BJ (cell line): Measurements from ENCODE around the gene MYO7A. TPM values are rescaled to one million over a fixed set of nuclear protein-coding genes. Genes with fewer than 3 reads are reported as not detected.

ENCODE experiments used
- CTCF ChIA-PET: fragments of 350-600 bp; formaldehyde crosslinking; extraction: SDS; loops from one replicate; lab custom pipeline; 2021; ENCODE audit warnings: antibody characterized with exemption, inconsistent platforms; lab: Yijun Ruan, JAX
- POLR2A ChIA-PET: fragments of 300-600 bp; sonication (Branson Sonifier 250); formaldehyde crosslinking; extraction: SDS; loops from one replicate; lab custom pipeline; 2021; ENCODE audit warnings: antibody characterized with exemption; lab: Charles Lee
- DNase-seq: peaks from one replicate; pipeline ENCODE4 v3.0.0-alpha.2; 2011; ENCODE audit warnings: low read depth
- H3K27me3 ChIP-seq: 2 replicates; pipeline ENCODE4 v1.6.0; 2011; ENCODE audit warnings: low read length; ENCODE audit not compliant: control insufficient read depth, insufficient read depth
- H3K36me3 ChIP-seq: 2 replicates; pipeline ENCODE4 v1.5.1; 2011; ENCODE audit warnings: low read length; ENCODE audit not compliant: control insufficient read depth, insufficient read depth
- H3K4me3 ChIP-seq: 2 replicates; pipeline ENCODE4 v1.5.1; 2011; ENCODE audit warnings: low read depth, mild to moderate bottlenecking, control low read depth, low read length
- polyA plus RNA-seq: library from polyadenylated mRNA; depleted of rRNA; stranded (reverse); fragments of >200 nt; gene quantifications from 2 replicates; pipeline ENCODE4 v1.2.3, GENCODE V29; 2011
- TF ChIP-seq, protein P1 (sequence below): IDR thresholded peaks from 2 replicates; pipeline ENCODE4 v1.5.1; 2011; ENCODE audit warnings: low read depth, mild to moderate bottlenecking, control low read depth, inconsistent platforms, low read length, moderate library complexity; ENCODE audit not compliant: insufficient read depth

Gene MYO7A
- polyA plus RNA-seq, 1 experiment: 0.01 TPM

DNA sequence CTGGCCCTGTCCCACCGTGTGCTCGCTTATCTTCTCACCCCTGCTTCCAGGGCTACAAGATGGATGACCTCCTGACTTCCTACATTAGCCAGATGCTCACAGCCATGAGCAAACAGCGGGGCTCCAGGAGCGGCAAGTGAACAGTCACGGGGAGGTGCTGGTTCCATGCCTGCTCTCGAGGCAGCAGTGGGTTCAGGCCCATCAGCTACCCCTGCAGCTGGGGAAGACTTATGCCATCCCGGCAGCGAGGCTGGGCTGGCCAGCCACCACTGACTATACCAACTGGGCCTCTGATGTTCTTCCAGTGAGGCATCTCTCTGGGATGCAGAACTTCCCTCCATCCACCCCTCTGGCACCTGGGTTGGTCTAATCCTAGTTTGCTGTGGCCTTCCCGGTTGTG is 86.5 kb downstream of the MYO7A start:
- Histone ChIP-seq H3K36me3 (no peaks in the 10 kb centered on the region), H3K4me3 (no peak overlapping the region), H3K27me3 (peaks cover 5% of the 10 kb centered on the region)
- TF ChIP-seq, protein P1, sequence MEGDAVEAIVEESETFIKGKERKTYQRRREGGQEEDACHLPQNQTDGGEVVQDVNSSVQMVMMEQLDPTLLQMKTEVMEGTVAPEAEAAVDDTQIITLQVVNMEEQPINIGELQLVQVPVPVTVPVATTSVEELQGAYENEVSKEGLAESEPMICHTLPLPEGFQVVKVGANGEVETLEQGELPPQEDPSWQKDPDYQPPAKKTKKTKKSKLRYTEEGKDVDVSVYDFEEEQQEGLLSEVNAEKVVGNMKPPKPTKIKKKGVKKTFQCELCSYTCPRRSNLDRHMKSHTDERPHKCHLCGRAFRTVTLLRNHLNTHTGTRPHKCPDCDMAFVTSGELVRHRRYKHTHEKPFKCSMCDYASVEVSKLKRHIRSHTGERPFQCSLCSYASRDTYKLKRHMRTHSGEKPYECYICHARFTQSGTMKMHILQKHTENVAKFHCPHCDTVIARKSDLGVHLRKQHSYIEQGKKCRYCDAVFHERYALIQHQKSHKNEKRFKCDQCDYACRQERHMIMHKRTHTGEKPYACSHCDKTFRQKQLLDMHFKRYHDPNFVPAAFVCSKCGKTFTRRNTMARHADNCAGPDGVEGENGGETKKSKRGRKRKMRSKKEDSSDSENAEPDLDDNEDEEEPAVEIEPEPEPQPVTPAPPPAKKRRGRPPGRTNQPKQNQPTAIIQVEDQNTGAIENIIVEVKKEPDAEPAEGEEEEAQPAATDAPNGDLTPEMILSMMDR: no peak
- ChIA-PET CTCF (no interaction called here), POLR2A (no interaction called here)
- no peak for DNase-seq

DNA sequence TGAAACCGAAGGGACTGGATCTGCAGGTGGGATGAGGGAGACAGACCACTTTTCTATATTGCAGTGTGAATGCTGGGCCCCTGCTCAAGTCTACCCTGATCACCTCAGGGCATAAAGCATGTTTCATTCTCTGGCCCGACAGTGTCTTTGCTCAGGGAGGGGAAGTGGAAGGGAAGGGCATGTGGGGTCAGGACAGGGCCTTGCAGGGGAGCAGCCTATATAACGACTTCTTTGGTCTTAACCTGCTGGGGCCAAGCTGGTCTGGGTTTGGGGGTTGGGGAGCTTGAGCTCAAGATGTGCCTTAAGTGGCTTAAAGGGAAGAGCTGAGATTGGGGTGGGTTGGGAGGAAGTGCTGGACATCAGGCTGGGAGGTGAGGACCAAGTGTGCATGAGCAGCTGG is 87.1 kb downstream of the MYO7A start:
- no peak for DNase-seq
- no peaks in the 10 kb centered on the region for H3K36me3 ChIP-seq
- TF ChIP-seq, protein P1: no peak
- ChIA-PET CTCF (no interaction called here), POLR2A (no interaction called here)
- peaks cover 5% of the 10 kb centered on the region for H3K27me3 ChIP-seq
- no peak overlapping the region for H3K4me3 ChIP-seq

DNA sequence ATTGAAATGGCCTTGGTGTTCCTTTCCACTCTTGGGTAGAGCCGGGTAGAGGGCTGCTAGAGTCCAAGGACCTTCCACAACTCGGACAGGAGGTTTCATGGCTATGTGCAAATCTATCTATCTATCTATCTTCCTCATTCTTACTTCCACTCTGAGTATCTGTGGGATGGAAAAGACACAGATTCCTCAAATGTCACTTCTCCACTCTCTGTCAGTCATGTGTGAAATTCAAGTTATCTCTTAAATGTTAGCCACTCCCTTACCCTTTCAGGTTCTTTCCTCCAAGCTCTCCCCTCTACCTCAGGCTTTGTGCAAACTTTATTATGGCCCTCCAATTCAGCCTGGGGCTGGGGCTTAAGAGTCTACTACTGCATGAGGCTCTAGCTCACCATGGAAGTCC is 89.1 kb downstream of the MYO7A start:
- no peak overlapping the region for H3K4me3 ChIP-seq
- TF ChIP-seq, protein P1: no peak
- DNase-seq: no peak
- ChIA-PET POLR2A (no interaction called here), CTCF (no interaction called here)
- peaks cover 3% of the 10 kb centered on the region; the same call in 1 of the 2 replicates for H3K27me3 ChIP-seq
- no peaks in the 10 kb centered on the region for H3K36me3 ChIP-seq

DNA sequence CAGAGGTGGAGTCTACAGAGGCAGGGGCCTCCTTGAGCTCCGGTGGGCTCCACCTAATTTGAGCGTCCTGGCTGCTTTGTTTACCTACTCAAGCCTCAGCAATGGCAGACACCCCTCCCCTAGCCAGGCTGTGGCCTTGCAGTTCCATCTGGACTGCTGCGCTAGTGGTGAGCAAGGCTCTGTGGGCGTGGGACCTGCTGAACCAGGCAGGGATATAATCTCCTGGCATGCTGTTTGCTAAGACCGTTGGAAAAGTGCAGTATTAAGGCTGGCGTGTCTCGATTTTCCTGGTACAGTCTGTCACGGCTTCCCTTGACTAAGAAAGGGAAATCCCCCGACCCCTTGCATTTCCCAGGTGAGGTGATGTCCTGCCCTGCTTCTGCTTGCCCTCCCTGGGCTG is 95.8 kb downstream of the MYO7A start:
- ChIA-PET CTCF (interaction anchor here (1.2 kb wide), 1 partner anchor 36 kb away, joined by 4 read pairs; no protein-coding TSS in a partner anchor), POLR2A (no interaction called here)
- TF ChIP-seq, protein P1: no peak
- no peak overlapping the region for H3K4me3 ChIP-seq
- DNase-seq: no peak
- no peaks in the 10 kb centered on the region for H3K36me3 ChIP-seq
- peaks cover 2% of the 10 kb centered on the region for H3K27me3 ChIP-seq

DNA sequence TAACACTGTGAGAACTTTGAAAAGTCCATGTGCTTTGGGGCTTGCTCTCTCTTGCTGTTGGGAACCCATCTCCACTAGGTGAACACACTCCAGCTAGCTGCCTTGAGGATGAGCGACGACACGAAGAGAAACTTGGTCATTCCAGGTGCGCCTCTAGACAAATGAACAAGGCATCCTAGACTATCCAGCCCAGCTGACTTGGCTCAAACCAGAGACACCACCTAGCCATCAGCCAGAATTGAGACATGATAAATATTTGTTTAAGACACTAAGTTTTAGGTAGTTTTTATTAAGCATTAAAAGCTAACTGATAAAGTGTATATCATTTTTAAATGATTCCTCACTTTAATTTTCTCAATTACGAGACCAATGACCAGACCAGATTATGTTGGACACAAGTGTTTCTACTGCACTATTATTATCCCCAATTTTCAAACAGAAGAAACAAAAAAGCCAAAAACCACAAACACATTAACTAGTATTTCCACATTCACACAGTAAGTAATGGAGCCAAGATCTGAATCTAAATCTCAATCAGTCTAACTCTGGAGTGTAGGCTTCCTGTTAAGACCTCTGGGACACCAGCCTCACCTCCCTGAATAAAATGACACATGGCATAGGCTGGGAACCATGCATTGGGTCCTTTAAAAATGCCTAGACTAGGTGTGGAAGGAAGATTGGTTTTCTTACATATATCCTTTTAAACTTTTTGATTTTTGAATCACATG is 103.0 kb downstream of the MYO7A start:
- ChIA-PET POLR2A (no interaction called here), CTCF (interaction anchor here (1.9 kb wide), 1 partner anchor 43 kb away, joined by 5 read pairs; no protein-coding TSS in a partner anchor)
- Histone ChIP-seq H3K36me3 (no peaks in the 10 kb centered on the region), H3K4me3 (no peak overlapping the region), H3K27me3 (no peaks in the 10 kb centered on the region)
- TF ChIP-seq, protein P1: no peak
- DNase-seq: no peak
